H1 (cell line): Measurements from ENCODE around the gene RIMS1. TPM values are rescaled to one million over a fixed set of nuclear protein-coding genes. Genes with fewer than 3 reads are reported as not detected.

Experiments used
- CTCF ChIA-PET: fragments of 300-600 bp; sonication (Branson Sonifier 250); formaldehyde crosslinking; loops from one replicate; lab custom pipeline; 2021; ENCODE audit not compliant: partially characterized antibody; lab: Charles Lee
- POLR2A ChIA-PET: fragments of 300-600 bp; sonication (Branson Sonifier 250); formaldehyde crosslinking; loops from one replicate; lab custom pipeline; 2021; ENCODE audit warnings: inconsistent platforms; ENCODE audit not compliant: partially characterized antibody; lab: Charles Lee
- DNase-seq, 2 experiments: peaks; one replicate each; pipeline versions ENCODE4 v3.0.0 to v3.0.0-alpha.2; 2010 to 2022; ENCODE audit warnings: low spot score in 2 of 2, low read depth in 1 of 2, mixed read lengths in 1 of 2
- FAIRE-seq: peaks from 2 replicates; lab custom pipeline; 2011; peaks lifted over from hg19 to GRCh38; lab: Jason Lieb, UNC
- H2AFZ ChIP-seq: 2 replicates; pipeline ENCODE4 v1.8.1; 2012; ENCODE audit warnings: low read length, inconsistent platforms
- H2AK5ac ChIP-seq: 2 replicates; pipeline ENCODE4 v1.6.1; 2013; ENCODE audit warnings: low read depth, low read length
- H2BK120ac ChIP-seq: replicated peaks from 2 replicates; pipeline ENCODE3; 2013; ENCODE audit warnings: low read depth, low read length, inconsistent platforms
- H2BK12ac ChIP-seq: 2 replicates; pipeline ENCODE4 v1.6.1; 2013; ENCODE audit warnings: low read depth, low read length
- H2BK15ac ChIP-seq: 2 replicates; pipeline ENCODE4 v1.6.1; 2013; ENCODE audit warnings: low read length
- H2BK20ac ChIP-seq: 2 replicates; pipeline ENCODE4 v1.6.1; 2013; ENCODE audit warnings: low read length
- H2BK5ac ChIP-seq: 2 replicates; pipeline ENCODE4 v1.6.1; 2013; ENCODE audit warnings: low read depth, low read length
- H3K14ac ChIP-seq: 2 replicates; pipeline ENCODE4 v1.6.1; 2013; ENCODE audit warnings: inconsistent platforms; ENCODE audit not compliant: insufficient read length
- H3K18ac ChIP-seq: 2 replicates; pipeline ENCODE4 v1.6.1; 2013; ENCODE audit warnings: low read length; ENCODE audit errors: extremely low read depth
- H3K23ac ChIP-seq: 2 replicates; pipeline ENCODE4 v1.6.1; 2013; ENCODE audit warnings: inconsistent platforms; ENCODE audit not compliant: insufficient read length
- H3K23me2 ChIP-seq: 2 replicates; pipeline ENCODE4 v1.6.1; 2013; ENCODE audit warnings: low read depth, low read length
- H3K27ac ChIP-seq: 2 replicates; pipeline ENCODE4 v1.6.1; 2011; ENCODE audit warnings: low read depth, low read length, inconsistent platforms
- H3K27me3 ChIP-seq, 4 experiments: replicated peaks in 1 of 4; 1 replicate in 1 of 4; 2 replicates in 3 of 4; pipeline versions ENCODE4 v1.6.1 to v1.8.1; 2011 to 2013; ENCODE audit warnings: low read length in 3 of 4, mild to moderate bottlenecking in 3 of 4, inconsistent platforms in 2 of 4, mixed read lengths in 2 of 4, moderate library complexity in 1 of 4; ENCODE audit not compliant: control insufficient read depth in 3 of 4, insufficient read depth in 3 of 4; ENCODE audit errors: extremely low read depth in 1 of 4
- H3K36me3 ChIP-seq, 4 experiments: 2 replicates each; pipeline versions ENCODE4 v1.6.1 to v1.8.1; 2011 to 2013; ENCODE audit warnings: mild to moderate bottlenecking in 4 of 4, low read length in 3 of 4, moderate library complexity in 2 of 4, control low read depth in 1 of 4, inconsistent platforms in 1 of 4; ENCODE audit not compliant: insufficient read depth in 4 of 4, control insufficient read depth in 2 of 4
- H3K4ac ChIP-seq: replicated peaks from 2 replicates; pipeline ENCODE3; 2013; ENCODE audit warnings: low read length, low read depth, mixed read lengths, inconsistent platforms; ENCODE audit not compliant: insufficient read length
- H3K4me1 ChIP-seq, 4 experiments: replicated peaks in 1 of 4; 1 replicate in 1 of 4; 2 replicates in 3 of 4; pipeline versions ENCODE4 v1.6.1 to v1.8.1; 2011 to 2013; ENCODE audit warnings: low read length in 3 of 4, inconsistent platforms in 2 of 4, mixed read lengths in 1 of 4; ENCODE audit not compliant: insufficient read depth in 4 of 4, control insufficient read depth in 3 of 4
- H3K4me2 ChIP-seq, 2 experiments: 2 replicates each; pipeline versions ENCODE4 v1.6.1 to v1.8.1; 2011 to 2013; ENCODE audit warnings: low read depth in 2 of 2, low read length in 2 of 2, control low read depth in 1 of 2, inconsistent platforms in 1 of 2, mild to moderate bottlenecking in 1 of 2; ENCODE audit not compliant: insufficient read depth in 1 of 2
- H3K4me3 ChIP-seq, 4 experiments: fragments of 200-600, 300-600 bp in 1 of 4; sonication (generic), shearing (Covaris generic), sonication (Bioruptor Twin) in 1 of 4; 2 replicates each; pipeline versions ENCODE4 v1.5.1 to v1.8.1; 2011 to 2016; ENCODE audit warnings: low read length in 4 of 4, low read depth in 3 of 4, control low read depth in 2 of 4, inconsistent platforms in 2 of 4, mild to moderate bottlenecking in 2 of 4, mixed read lengths in 1 of 4, moderate library complexity in 1 of 4; ENCODE audit not compliant: insufficient read depth in 2 of 4; ENCODE audit errors: extremely low read depth in 1 of 4
- H3K56ac ChIP-seq: replicated peaks from 2 replicates; pipeline ENCODE3; 2013; ENCODE audit warnings: low read depth, mild to moderate bottlenecking, mixed read lengths, low read length, inconsistent platforms; ENCODE audit not compliant: insufficient read length
- H3K79me1 ChIP-seq: 2 replicates; pipeline ENCODE4 v1.6.1; 2013; ENCODE audit warnings: low read depth, low read length, control low read depth
- H3K79me2 ChIP-seq, 2 experiments: 2 replicates each; pipeline versions ENCODE4 v1.6.1 to v1.8.1; 2012 to 2013; ENCODE audit warnings: low read length in 2 of 2, mild to moderate bottlenecking in 2 of 2, inconsistent platforms in 1 of 2; ENCODE audit not compliant: insufficient read depth in 2 of 2, control insufficient read depth in 1 of 2
- H3K9ac ChIP-seq, 4 experiments: replicated peaks in 1 of 4; 1 replicate in 1 of 4; 2 replicates in 3 of 4; pipeline versions ENCODE4 v1.6.1 to v1.8.1; 2011 to 2013; ENCODE audit warnings: low read depth in 3 of 4, low read length in 3 of 4, control low read depth in 2 of 4, mild to moderate bottlenecking in 2 of 4, moderate library complexity in 2 of 4, inconsistent platforms in 1 of 4; ENCODE audit errors: extremely low read depth in 1 of 4
- H3K9me3 ChIP-seq, 2 experiments: 2 replicates each; pipeline versions ENCODE4 v1.6.1 to v1.8.1; 2012 to 2013; ENCODE audit warnings: mild to moderate bottlenecking in 2 of 2, moderate library complexity in 2 of 2, control low read depth in 1 of 2, inconsistent platforms in 1 of 2, low read depth in 1 of 2, low read length in 1 of 2, mixed read lengths in 1 of 2; ENCODE audit not compliant: insufficient read depth in 2 of 2
- H4K20me1 ChIP-seq, 2 experiments: replicated peaks in 1 of 2; 2 replicates each; pipeline versions ENCODE3 to v1.8.1; 2011 to 2013; ENCODE audit warnings: inconsistent platforms in 2 of 2, low read length in 2 of 2, mild to moderate bottlenecking in 1 of 2; ENCODE audit not compliant: insufficient read depth in 2 of 2, control insufficient read depth in 1 of 2
- H4K5ac ChIP-seq: 2 replicates; pipeline ENCODE4 v1.6.1; 2013; ENCODE audit warnings: low read length, low read depth, mixed read lengths, inconsistent platforms; ENCODE audit not compliant: insufficient read length
- H4K8ac ChIP-seq: 2 replicates; pipeline ENCODE4 v1.8.0; 2013; ENCODE audit warnings: mild to moderate bottlenecking, moderate library complexity, low read length, inconsistent platforms; ENCODE audit not compliant: insufficient read depth; ENCODE audit errors: extremely low read depth
- H4K91ac ChIP-seq: replicated peaks from 2 replicates; pipeline ENCODE3; 2013; ENCODE audit warnings: low read length, mixed read lengths, inconsistent platforms; ENCODE audit not compliant: insufficient read length
- ASH2L ChIP-seq: fragments of 200-600, 300-600 bp; sonication (generic); IDR thresholded peaks from one replicate; pipeline ENCODE4 v1.7.1; 2017; ENCODE audit warnings: low read length
- HDAC6 ChIP-seq: IDR thresholded peaks from one replicate; pipeline ENCODE4 v1.7.1; 2012; ENCODE audit warnings: low read depth, mild to moderate bottlenecking, inconsistent platforms, low read length, moderate library complexity
- NRF1 ChIP-seq: IDR thresholded peaks from 2 replicates; pipeline ENCODE4 v1.6.1; 2011; ENCODE audit warnings: mild to moderate bottlenecking, low read depth, low read length, improper control_type of control experiment
- RFX5 ChIP-seq: IDR thresholded peaks from 2 replicates; pipeline ENCODE4 v1.6.1; 2011; ENCODE audit warnings: low read depth, low read length, improper control_type of control experiment, borderline replicate concordance
- WGBS, 2 experiments: shearing (Covaris generic) in 1 of 2; methylation state at CpG; one replicate each; pipeline versions ENCODE4 v1.1.6 to v1.1.7; 2013 to 2015; ENCODE audit warnings: low lambda C conversion rate in 2 of 2, mixed read lengths in 2 of 2, inconsistent platforms in 1 of 2, low coverage in 1 of 2, missing lambda C conversion rate in 1 of 2; ENCODE audit not compliant: insufficient replicate concordance in 2 of 2, insufficient coverage in 1 of 2, insufficient read length in 1 of 2; ENCODE audit errors: extremely low coverage in 1 of 2, missing lambda C conversion rate in 1 of 2; 5-methylcytosine and 5-hydroxymethylcytosine counted together
- polyA plus RNA-seq, 7 experiments: library from polyadenylated mRNA; depleted of rRNA in 3 of 7; stranded (reverse) in 5 of 7; unstranded in 2 of 7; fragments of >200 nt in 5 of 7; fragments of 200-250 nt in 2 of 7; gene quantifications; 1 replicate in 5 of 7; 2 replicates in 1 of 7; 4 replicates in 1 of 7; pipeline versions ENCODE4 v1.2.1 to v1.2.3, GENCODE V29; 2011 to 2013; ENCODE audit warnings: missing spikeins in 2 of 7, mixed read lengths in 2 of 7
- total RNA-seq: library from RNA; stranded (reverse); fragmentation: NEBNext Ultra II Directional; extraction: Animal tissue kit (Norgen Biotek cat#: 25700); gene quantifications from 2 replicates; pipeline ENCODE4 v1.2.1, GENCODE V29; 2021

The RIMS1 gene
- total and polyA plus RNA-seq, 2 of the 8 experiments (the other 6 are each of a cell fraction or from before 2014, with no cell fraction given), result 0.63 to 2.3 TPM

- Histone ChIP-seq H3K27me3 (no peaks in the 10 kb centered on the region), H3K4me1 (no peaks in the 10 kb centered on the region), H2AK5ac (no peak overlapping the region), H2AFZ (no peak overlapping the region), H3K14ac (no peak overlapping the region), H4K8ac (no peak overlapping the region), H4K91ac (no peak overlapping the region), H2BK5ac (no peak overlapping the region), H3K27ac (no peak overlapping the region)
- TF ChIP-seq ASH2L (no peak), HDAC6 (no peak), NRF1 (no peak), RFX5 (no peak)
- TF ChIP-seq, all 59 proteins: peak for 0
- WGBS, 2 experiments, result 90% methylated on average over 2 of the region's 2 CpGs; no CpG with 5 or more reads in 1 of the 2 experiments
- Histone ChIP-seq H3K79me1 (no peaks in the 10 kb centered on the region), H3K36me3 (no peaks in the 10 kb centered on the region), H3K23me2 (no peaks in the 10 kb centered on the region), H2BK20ac (no peak overlapping the region), H3K9ac (no peak overlapping the region), H2BK12ac (no peak overlapping the region), H3K9me3 (no peaks in the 10 kb centered on the region), H3K4me2 (no peak overlapping the region), H2BK15ac (no peak overlapping the region), H3K79me2 (no peaks in the 10 kb centered on the region), H2BK120ac (no peak overlapping the region), H3K4me3 (no peak overlapping the region), H3K4ac (no peak overlapping the region), H4K20me1 (no peaks in the 10 kb centered on the region), H3K56ac (no peak overlapping the region), H3K18ac (no peak overlapping the region), H3K23ac (no peak overlapping the region), H4K5ac (no peak overlapping the region)
- POLR2A ChIA-PET, result no interaction called here
- FAIRE-seq, result no peak
- CTCF ChIA-PET, result no interaction called here
- DNase-seq, result no peak
These were observed 419.6 kb downstream of the RIMS1 start for GRCh38 chr6:72305971-72306370.
